Measurements from ENCODE around the gene AKAP1.

- no peak for TF ChIP-seq CTCF (IDR thresholded peaks at IDR 0.05)
- no peak for TF ChIP-seq POLR2AphosphoS5 (IDR thresholded peaks at IDR 0.05)
- TF ChIP-seq POLR2A (IDR thresholded peaks at IDR 0.05): no peak
Measured at GRCh38 chr17:57108671-57109392, 23.8 kb downstream of the AKAP1 start.
